AG04450 (cell line): ENCODE measurements around the gene FREM1. TPM values are rescaled to one million over a fixed set of nuclear protein-coding genes. Genes with fewer than 3 reads are reported as not detected.

Experiments used
- CTCF ChIA-PET: fragments of 300-600, 350-600 bp; formaldehyde crosslinking; extraction: SDS; loops from one replicate; lab custom pipeline; 2022; ENCODE audit warnings: antibody characterized with exemption, inconsistent platforms; lab: Charles Lee
- POLR2A ChIA-PET: fragments of 350-600 bp; formaldehyde crosslinking; extraction: SDS; loops from one replicate; lab custom pipeline; 2021; ENCODE audit warnings: antibody characterized with exemption, inconsistent platforms; lab: Yijun Ruan, JAX
- DNase-seq: peaks from one replicate; pipeline ENCODE4 v3.0.0-alpha.2; 2011; ENCODE audit warnings: low read depth, low spot score
- H3K27ac ChIP-seq: one replicate; pipeline ENCODE4 v1.5.1; 2012; ENCODE audit warnings: low read depth, low read length, control low read depth
- H3K27me3 ChIP-seq: one replicate; pipeline ENCODE4 v1.6.0; 2012; ENCODE audit warnings: low read length; ENCODE audit not compliant: control insufficient read depth, insufficient read depth
- H3K4me3 ChIP-seq: 2 replicates; pipeline ENCODE4 v1.5.1; 2011; ENCODE audit warnings: mild to moderate bottlenecking, low read depth, low read length, control low read depth
- H3K9me3 ChIP-seq: 2 replicates; pipeline ENCODE4 v1.5.1; 2012; ENCODE audit warnings: low read length; ENCODE audit not compliant: control insufficient read depth, insufficient read depth
- polyA plus RNA-seq: library from polyadenylated mRNA; depleted of rRNA; stranded (reverse); fragments of >200 nt; gene quantifications from 2 replicates; pipeline ENCODE4 v1.2.3, GENCODE V29; 2011
- TF ChIP-seq, protein P1 (sequence below): IDR thresholded peaks from 2 replicates; pipeline ENCODE4 v1.5.1; 2011; ENCODE audit warnings: low read depth, low read length, control low read depth, inconsistent platforms

FREM1 gene
- polyA plus RNA-seq, 1 experiment, result not detected

DNA sequence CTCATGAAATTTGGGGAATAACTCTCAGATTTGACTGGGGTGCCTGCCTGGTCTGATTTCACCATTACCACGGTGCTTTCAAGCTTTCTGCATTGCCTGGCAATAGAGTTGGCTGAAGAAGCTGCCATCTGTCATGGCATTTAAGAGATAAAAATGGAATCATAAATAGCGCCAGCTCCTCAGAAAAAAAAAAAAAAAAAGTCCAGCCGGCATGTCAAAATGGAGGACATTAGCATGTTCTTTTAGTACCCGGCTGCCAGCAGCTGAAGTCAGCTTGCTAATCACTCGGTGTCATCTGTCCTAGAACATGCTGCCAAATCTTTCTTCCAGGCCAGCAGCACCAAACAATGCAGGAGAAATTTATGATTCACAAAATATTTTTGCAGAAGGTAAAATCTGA is 130.0 kb downstream of the FREM1 start:
- no peak overlapping the region for H3K27ac ChIP-seq
- ChIA-PET CTCF (interaction anchor here (1.4 to 2.3 kb wide), 2 partner anchors 10 to 12 kb away, joined by 6 to 9 read pairs; no protein-coding TSS in a partner anchor), POLR2A (no interaction called here)
- no peak for DNase-seq
- no peaks in the 10 kb centered on the region for H3K9me3 ChIP-seq
- H3K4me3 ChIP-seq, result no peak overlapping the region
- TF ChIP-seq, protein P1, sequence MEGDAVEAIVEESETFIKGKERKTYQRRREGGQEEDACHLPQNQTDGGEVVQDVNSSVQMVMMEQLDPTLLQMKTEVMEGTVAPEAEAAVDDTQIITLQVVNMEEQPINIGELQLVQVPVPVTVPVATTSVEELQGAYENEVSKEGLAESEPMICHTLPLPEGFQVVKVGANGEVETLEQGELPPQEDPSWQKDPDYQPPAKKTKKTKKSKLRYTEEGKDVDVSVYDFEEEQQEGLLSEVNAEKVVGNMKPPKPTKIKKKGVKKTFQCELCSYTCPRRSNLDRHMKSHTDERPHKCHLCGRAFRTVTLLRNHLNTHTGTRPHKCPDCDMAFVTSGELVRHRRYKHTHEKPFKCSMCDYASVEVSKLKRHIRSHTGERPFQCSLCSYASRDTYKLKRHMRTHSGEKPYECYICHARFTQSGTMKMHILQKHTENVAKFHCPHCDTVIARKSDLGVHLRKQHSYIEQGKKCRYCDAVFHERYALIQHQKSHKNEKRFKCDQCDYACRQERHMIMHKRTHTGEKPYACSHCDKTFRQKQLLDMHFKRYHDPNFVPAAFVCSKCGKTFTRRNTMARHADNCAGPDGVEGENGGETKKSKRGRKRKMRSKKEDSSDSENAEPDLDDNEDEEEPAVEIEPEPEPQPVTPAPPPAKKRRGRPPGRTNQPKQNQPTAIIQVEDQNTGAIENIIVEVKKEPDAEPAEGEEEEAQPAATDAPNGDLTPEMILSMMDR, result no peak
- H3K27me3 ChIP-seq, result no peaks in the 10 kb centered on the region

DNA sequence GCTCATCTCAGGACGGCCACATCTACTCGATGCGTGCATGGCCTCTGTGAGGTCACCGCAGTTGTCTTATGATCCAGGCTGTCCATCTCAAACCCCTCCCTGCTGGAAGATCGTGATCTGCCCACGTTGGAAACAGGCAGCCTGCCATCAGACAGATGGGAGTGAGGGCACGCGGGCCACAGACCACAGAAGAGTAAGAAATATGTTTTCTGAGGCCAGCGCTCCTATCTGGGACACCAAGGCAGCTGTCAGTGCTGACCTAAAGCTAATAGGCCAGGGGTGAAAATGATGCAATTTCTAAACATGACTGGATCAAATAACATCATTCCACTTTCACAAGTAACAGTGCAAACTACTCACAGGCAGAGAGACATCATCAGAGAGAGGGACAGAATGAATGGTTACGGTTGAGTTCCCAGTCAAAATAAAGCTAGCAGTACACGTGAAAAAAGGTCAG is 130.6 kb downstream of the FREM1 start:
- ChIA-PET CTCF (interaction anchor here (1.4 to 2.3 kb wide), 2 partner anchors 10 to 11 kb away, joined by 6 to 9 read pairs; no protein-coding TSS in a partner anchor), POLR2A (no interaction called here)
- H3K27ac ChIP-seq, result no peak overlapping the region
- no peaks in the 10 kb centered on the region for H3K27me3 ChIP-seq
- no peaks in the 10 kb centered on the region for H3K9me3 ChIP-seq
- no peak for DNase-seq
- no peak overlapping the region for H3K4me3 ChIP-seq
- TF ChIP-seq, protein P1, result no peak

DNA sequence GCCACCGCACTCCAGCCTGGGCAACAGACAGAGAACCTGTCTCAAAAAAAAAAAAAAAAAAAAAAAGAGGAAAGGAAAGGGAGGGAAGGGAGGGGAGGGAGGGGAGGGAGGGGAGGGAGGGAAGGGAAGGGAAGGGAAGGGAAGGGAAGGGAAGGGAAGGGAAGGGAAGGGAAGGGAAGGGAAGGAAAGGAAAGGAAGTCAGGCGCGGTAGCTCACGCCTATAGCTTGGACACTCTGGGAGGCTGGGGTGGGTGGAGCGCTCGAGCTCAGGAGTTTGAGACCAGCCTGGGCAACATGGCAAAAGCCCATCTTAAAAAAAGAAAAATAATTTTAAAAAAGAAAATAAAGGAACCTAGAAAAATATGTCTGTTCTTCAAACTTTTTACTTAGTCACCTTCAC is 131.7 kb downstream of the FREM1 start:
- CTCF ChIA-PET, result no interaction called here
- no peaks in the 10 kb centered on the region for H3K9me3 ChIP-seq
- no peak overlapping the region for H3K4me3 ChIP-seq
- no peak overlapping the region for H3K27ac ChIP-seq
- no peak for DNase-seq
- POLR2A ChIA-PET, result no interaction called here
- TF ChIP-seq, protein P1, result no peak
- no peaks in the 10 kb centered on the region for H3K27me3 ChIP-seq

DNA sequence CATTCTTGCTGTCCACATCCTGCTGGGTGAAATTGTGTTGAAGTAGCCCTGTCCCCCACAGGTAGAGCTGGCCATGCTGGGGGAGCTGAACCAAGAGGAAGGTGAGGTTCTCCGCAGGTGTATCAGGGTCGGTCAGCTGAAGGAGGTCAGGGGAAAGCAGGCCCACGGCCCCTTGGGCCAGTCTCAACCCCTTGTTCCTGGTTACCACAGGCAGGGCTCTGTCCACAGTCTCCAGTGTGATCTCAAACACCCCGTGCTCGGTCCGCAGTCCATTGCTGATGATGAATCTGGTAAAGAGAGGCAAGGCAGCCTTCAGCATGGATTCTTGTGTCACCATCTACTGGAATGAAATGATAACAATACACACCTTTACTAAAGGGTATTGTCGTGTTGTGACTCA is 134.3 kb downstream of the FREM1 start:
- Histone ChIP-seq H3K4me3 (no peak overlapping the region), H3K27ac (no peak overlapping the region), H3K27me3 (no peaks in the 10 kb centered on the region), H3K9me3 (no peaks in the 10 kb centered on the region)
- DNase-seq, result no peak
- TF ChIP-seq, protein P1, result no peak
- POLR2A ChIA-PET, result no interaction called here
- CTCF ChIA-PET, result no interaction called here

DNA sequence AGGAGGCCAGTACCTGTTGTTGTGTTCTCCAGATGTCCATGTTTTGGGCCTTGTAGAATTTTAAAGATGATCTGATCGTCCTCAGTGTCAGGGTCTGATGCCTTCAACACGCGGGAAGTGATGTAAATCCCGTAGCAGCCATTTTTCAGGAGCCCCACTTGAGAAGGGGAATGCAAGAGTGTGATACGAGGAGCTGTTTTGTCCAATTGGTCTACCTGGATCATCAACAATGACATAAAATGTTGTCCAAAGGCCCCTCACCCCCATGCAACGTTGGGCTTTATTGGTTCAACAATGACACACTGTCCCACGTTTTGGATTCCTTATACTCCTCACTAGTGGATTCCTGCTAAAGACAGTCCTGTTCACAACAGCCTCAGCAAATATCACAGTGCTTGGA is 139.6 kb downstream of the FREM1 start:
- Histone ChIP-seq H3K9me3 (no peaks in the 10 kb centered on the region), H3K27me3 (no peaks in the 10 kb centered on the region), H3K27ac (no peak overlapping the region), H3K4me3 (no peak overlapping the region)
- DNase-seq, result no peak
- TF ChIP-seq, protein P1, result no peak
- ChIA-PET POLR2A (no interaction called here), CTCF (interaction anchor here (0.7 to 3.5 kb wide), 5 partner anchors 9 to 162 kb away, joined by 3 to 19 read pairs (median 17); no protein-coding TSS in a partner anchor)
